BE2C (cell line): ENCODE measurements around the gene RASA3.

Experiments used
- DNase-seq: peaks from one replicate; pipeline ENCODE4 v3.0.0-alpha.2; 2020
- H3K27me3 ChIP-seq: fragments of 250-450 bp; sonication (Bioruptor Pico); 2 replicates; pipeline ENCODE4 v1.5.1; 2020; ENCODE audit warnings: mild to moderate bottlenecking
- H3K36me3 ChIP-seq: fragments of 250-450 bp; sonication (Bioruptor Pico); 2 replicates; pipeline ENCODE4 v1.5.1; 2020; ENCODE audit warnings: mild to moderate bottlenecking
- H3K4me1 ChIP-seq: fragments of 250-450 bp; sonication (Bioruptor Pico); 2 replicates; pipeline ENCODE4 v1.5.1; 2020
- H3K4me3 ChIP-seq: 2 replicates; pipeline ENCODE4 v1.5.1; 2011; ENCODE audit warnings: low read depth, low read length
- H3K9me3 ChIP-seq: fragments of 250-450 bp; sonication (Bioruptor Pico); 2 replicates; pipeline ENCODE4 v1.5.1; 2020
- CTCF ChIP-seq: IDR thresholded peaks from 2 replicates; pipeline ENCODE4 v1.5.1; 2012; ENCODE audit warnings: mild to moderate bottlenecking, low read depth, low read length

RASA3 gene

GRCh38 chr13:114004420-114005205 is 127.8 kb downstream of the RASA3 start:
- no peak for TF ChIP-seq CTCF
- peak; percentile 4 for DNase-seq
- Histone ChIP-seq H3K4me3 (no peak overlapping the region), H3K9me3 (no peaks in the 10 kb centered on the region), H3K27me3 (no peaks in the 10 kb centered on the region), H3K36me3 (peaks cover 13% of the 10 kb centered on the region), H3K4me1 (no peaks in the 10 kb centered on the region)

- H3K4me1 ChIP-seq = peaks cover 8% of the 10 kb centered on the region
- H3K9me3 ChIP-seq = no peaks in the 10 kb centered on the region
- no peak overlapping the region for H3K4me3 ChIP-seq
- no peaks in the 10 kb centered on the region for H3K27me3 ChIP-seq
- H3K36me3 ChIP-seq = peaks cover 9% of the 10 kb centered on the region; the same call in 1 of the 2 replicates
- no peak for DNase-seq
- TF ChIP-seq CTCF = no peak
Observed at GRCh38 chr13:114002771-114003321, 129.6 kb downstream of the RASA3 start.

- no peak for DNase-seq
- TF ChIP-seq CTCF = no peak
- Histone ChIP-seq H3K36me3 (peaks cover 9% of the 10 kb centered on the region; the same call in 1 of the 2 replicates), H3K27me3 (no peaks in the 10 kb centered on the region), H3K4me3 (no peak overlapping the region), H3K9me3 (no peaks in the 10 kb centered on the region), H3K4me1 (peaks cover 8% of the 10 kb centered on the region)
Observed at GRCh38 chr13:114002009-114002544, 130.3 kb downstream of the RASA3 start.

GRCh38 chr13:114001331-114002008 is 131.0 kb downstream of the RASA3 start:
- Histone ChIP-seq H3K4me1 (peaks cover 8% of the 10 kb centered on the region), H3K4me3 (no peak overlapping the region), H3K36me3 (peaks cover 9% of the 10 kb centered on the region; the same call in 1 of the 2 replicates), H3K9me3 (no peaks in the 10 kb centered on the region), H3K27me3 (no peaks in the 10 kb centered on the region)
- DNase-seq = no peak
- no peak for TF ChIP-seq CTCF

- DNase-seq = no peak
- peaks cover 9% of the 10 kb centered on the region; the same call in 1 of the 2 replicates for H3K36me3 ChIP-seq
- H3K9me3 ChIP-seq = no peaks in the 10 kb centered on the region
- H3K27me3 ChIP-seq = no peaks in the 10 kb centered on the region
- H3K4me1 ChIP-seq = peaks cover 8% of the 10 kb centered on the region
- no peak for TF ChIP-seq CTCF
- no peak overlapping the region for H3K4me3 ChIP-seq
Observed at GRCh38 chr13:114000151-114001040, 132.0 kb downstream of the RASA3 start.
